Urinary bladder (tissue), 4 donors: ENCODE data around the gene IMMP1L. TPM values are rescaled to one million over a fixed set of nuclear protein-coding genes. Genes with fewer than 3 reads are reported as not detected.

ENCODE experiments used
- DNase-seq: peaks from one replicate; pipeline ENCODE4 v3.0.0-alpha.2; 2015; ENCODE audit errors: extremely low spot score
- H3K27ac ChIP-seq: one replicate; pipeline ENCODE4 v1.5.1; 2013; ENCODE audit warnings: low read depth, mild to moderate bottlenecking, moderate library complexity
- H3K36me3 ChIP-seq: one replicate; pipeline ENCODE4 v1.6.1; 2013; ENCODE audit warnings: mild to moderate bottlenecking, moderate library complexity; ENCODE audit not compliant: insufficient read depth
- H3K4me1 ChIP-seq: one replicate; pipeline ENCODE4 v1.6.1; 2013; ENCODE audit warnings: mild to moderate bottlenecking, moderate library complexity; ENCODE audit not compliant: insufficient read depth
- H3K4me3 ChIP-seq: one replicate; pipeline ENCODE4 v1.5.1; 2013; ENCODE audit warnings: low read depth, low read length
- WGBS: extraction: QIAGEN DNeasy Blood & Tissue Kit; methylation state at CpG from one replicate; pipeline ENCODE4 v1.1.7; 2013; 5-methylcytosine and 5-hydroxymethylcytosine counted together
- polyA plus RNA-seq: library from polyadenylated mRNA; stranded (reverse); fragments of 200-250 nt; gene quantifications from one replicate; pipeline ENCODE4 v1.2.3, GENCODE V29; 2013
- total RNA-seq: library from RNA; depleted of rRNA; stranded (reverse); fragments of >200 nt; gene quantifications from one replicate; pipeline ENCODE4 v1.2.3, GENCODE V29; 2014
- donor health status: healthy with polysubstance abuse.
- donor health status: healthy.

The IMMP1L gene
- total and polyA plus RNA-seq, 2 donors: 20.0 to 37.3 TPM

DNA sequence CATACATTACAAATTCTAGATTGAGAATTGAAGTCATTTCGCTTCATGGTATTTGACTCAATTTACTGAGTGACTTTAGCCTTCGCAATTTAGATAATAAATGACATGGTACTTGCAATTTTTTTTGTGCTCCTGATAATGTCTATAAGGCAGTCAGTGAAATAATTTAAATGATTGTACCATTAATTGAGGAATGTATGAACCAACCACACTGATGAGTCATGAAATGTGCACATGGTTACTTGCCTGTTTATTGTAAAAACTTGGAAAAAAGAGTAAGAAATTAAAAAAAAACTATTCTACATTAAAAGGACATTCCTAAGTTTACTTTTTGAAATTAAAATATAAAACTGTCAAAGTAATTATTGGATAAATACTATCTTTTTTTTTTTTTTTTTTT, 96.5 kb downstream of the IMMP1L start:
- DNase-seq: no peak
- Histone ChIP-seq H3K4me3 (no peak overlapping the region), H3K4me1 (no peaks in the 10 kb centered on the region), H3K27ac (no peak overlapping the region), H3K36me3 (no peaks in the 10 kb centered on the region)
- WGBS: 96% methylated on average over 2 of the region's 2 CpGs

DNA sequence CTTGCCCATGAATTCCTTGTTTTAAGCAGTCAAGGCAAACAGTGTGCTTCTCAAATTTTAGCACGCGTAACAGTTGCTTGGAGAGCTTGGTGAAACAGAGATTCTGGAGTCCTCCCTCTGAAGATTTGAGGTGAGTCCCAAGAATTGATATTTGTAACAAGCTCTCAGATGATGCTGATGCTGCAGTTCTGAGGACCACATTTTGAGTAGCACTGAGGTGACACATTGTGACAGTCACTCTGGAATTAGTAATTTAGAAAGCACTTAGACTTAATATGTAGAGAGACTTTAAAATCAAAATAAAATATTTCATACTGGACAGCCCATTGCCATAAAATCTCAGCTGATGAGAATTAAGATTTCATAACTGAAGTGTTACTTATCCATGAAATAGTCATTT, 101.2 kb downstream of the IMMP1L start:
- Histone ChIP-seq H3K4me1 (no peaks in the 10 kb centered on the region), H3K36me3 (no peaks in the 10 kb centered on the region), H3K27ac (no peak overlapping the region), H3K4me3 (no peak overlapping the region)
- 95% methylated on average over 2 of the region's 2 CpGs for WGBS
- no peak for DNase-seq

DNA sequence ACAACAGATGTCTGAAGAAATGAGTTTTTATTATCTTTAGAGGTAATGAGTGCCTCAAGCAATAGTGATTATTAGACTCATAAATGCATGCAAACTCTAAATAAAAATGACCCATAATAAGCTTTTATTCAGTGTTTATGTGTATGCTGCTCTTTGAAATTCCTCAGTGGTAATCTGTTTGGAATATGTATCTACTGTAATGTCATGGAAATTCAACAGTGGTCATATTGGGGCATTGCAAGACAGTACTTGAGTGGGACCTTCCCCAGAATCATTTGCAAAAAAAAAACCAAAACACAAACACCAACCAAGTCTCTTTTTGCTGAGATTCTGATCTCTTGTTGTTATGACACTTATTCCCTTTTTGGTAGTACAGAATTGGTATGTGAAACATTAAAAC, 104.8 kb downstream of the IMMP1L start:
- Histone ChIP-seq H3K36me3 (no peaks in the 10 kb centered on the region), H3K4me1 (no peaks in the 10 kb centered on the region), H3K27ac (no peak overlapping the region), H3K4me3 (no peak overlapping the region)
- no peak for DNase-seq

DNA sequence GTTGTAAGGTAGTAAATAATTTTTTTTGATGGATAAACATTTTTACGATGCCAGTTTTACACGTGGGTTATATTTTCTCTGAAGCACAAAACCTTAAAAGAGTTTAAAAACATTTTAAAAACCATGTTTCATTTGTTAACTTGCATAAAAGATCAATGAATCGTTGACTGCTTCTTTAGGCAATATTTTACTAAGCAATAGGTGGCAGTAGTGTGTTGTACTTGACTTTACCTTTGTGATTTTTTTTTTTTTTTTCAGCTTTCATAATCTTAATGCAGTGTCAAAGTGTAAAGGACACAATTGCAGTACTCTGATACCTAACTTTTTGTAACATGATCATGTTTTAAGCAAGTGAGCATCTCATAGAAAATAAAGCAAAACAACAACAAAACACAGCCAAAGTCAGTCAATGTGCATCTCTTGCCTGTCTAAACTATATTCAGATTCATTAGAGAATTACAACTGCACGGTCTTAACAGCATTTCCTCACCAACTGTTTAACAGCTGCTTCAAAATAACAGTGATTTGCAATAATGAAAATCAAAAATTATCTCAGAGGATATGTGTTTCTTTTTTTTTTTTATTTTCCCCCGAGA, 112.1 kb downstream of the IMMP1L start:
- Histone ChIP-seq H3K27ac (no peak overlapping the region), H3K4me3 (no peak overlapping the region), H3K4me1 (no peaks in the 10 kb centered on the region), H3K36me3 (no peaks in the 10 kb centered on the region)
- no peak for DNase-seq
- 55% methylated on average over 5 of the region's 5 CpGs for WGBS

DNA sequence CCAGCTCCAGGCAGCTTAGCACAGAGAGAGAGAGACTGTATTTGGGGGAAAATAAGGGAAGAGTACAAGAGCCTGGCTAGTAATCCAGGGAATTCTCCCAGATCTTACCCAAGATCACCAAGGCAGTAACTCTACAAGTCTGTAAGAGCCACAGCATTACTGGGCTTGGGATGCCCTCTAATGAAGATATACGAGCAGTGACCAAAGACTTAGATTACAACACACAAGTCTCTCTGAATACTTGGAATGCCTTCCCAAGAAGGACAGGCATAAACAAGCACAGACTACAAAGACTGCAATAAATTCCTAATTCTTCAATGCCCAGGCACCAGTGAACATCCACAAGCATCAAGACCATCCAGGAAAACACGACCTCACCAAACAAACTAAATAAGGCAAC, 122.0 kb downstream of the IMMP1L start:
- DNase-seq: no peak
- Histone ChIP-seq H3K4me1 (no peaks in the 10 kb centered on the region), H3K36me3 (peaks cover 2% of the 10 kb centered on the region), H3K27ac (no peak overlapping the region), H3K4me3 (no peak overlapping the region)
- WGBS: 67% methylated on average over 2 of the region's 2 CpGs

DNA sequence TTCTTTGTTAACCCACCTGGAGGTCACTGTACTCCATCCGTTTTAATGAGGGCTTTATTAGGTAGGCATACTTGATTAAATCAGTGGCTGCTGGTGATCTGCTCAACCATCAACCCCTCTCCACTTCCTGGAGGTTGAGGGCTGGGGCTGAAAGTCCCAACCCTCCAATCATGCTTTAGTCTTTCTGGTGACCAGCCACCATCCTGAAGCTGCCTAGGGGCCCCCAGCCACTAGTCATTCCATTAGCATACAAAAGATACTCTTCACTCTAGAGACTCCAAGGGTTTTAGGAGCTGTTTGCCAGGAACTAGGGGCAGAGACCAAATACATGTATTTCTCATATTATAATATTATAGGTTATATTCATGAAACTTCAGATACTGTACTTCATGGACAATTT, 126.3 kb downstream of the IMMP1L start:
- DNase-seq: no peak
- 72% methylated on average over 1 of the region's 1 CpG for WGBS
- Histone ChIP-seq H3K4me1 (no peaks in the 10 kb centered on the region), H3K36me3 (peaks cover 2% of the 10 kb centered on the region), H3K4me3 (no peak overlapping the region), H3K27ac (no peak overlapping the region)

Other genes with a start within 250 kb of the IMMP1L start
- 1.2 TPM for gene DCDC1, start 139.9 kb downstream of the IMMP1L start, total RNA-seq
- gene DCDC1, start 139.9 kb downstream of the IMMP1L start, polyA plus RNA-seq: 0.09 TPM
- gene DNAJC24, start 139.8 kb downstream of the IMMP1L start, total RNA-seq: 31.8 TPM
- 11.7 TPM for gene DNAJC24, start 139.8 kb downstream of the IMMP1L start, polyA plus RNA-seq
- gene ELP4, start 145 bp upstream of the IMMP1L start, total RNA-seq: 66.1 TPM
- 13.7 TPM for gene ELP4, start 145 bp upstream of the IMMP1L start, polyA plus RNA-seq